GM23248 (cell line): ENCODE measurements around the gene TAF1B. TPM values are rescaled to one million over a fixed set of nuclear protein-coding genes. Genes with fewer than 3 reads are reported as not detected.
A peak's percentile ranks its signal among the peaks of the same experiment; 100 is the strongest.

Experiments used
- DNase-seq: peaks from one replicate; pipeline ENCODE4 v3.0.0-alpha.2; 2015
- H2AFZ ChIP-seq: fragments of 200-600 bp; sonication (generic); 2 replicates; pipeline ENCODE4 v1.6.1; 2016; ENCODE audit warnings: antibody characterized with exemption
- H3F3A ChIP-seq: fragments of 200-600 bp; sonication (generic); 2 replicates; pipeline ENCODE4 v1.6.1; 2016; ENCODE audit warnings: mild to moderate bottlenecking, antibody characterized with exemption, mixed run types; ENCODE audit not compliant: insufficient read depth
- H3K27ac ChIP-seq: fragments of 200-600 bp; sonication (generic); 2 replicates; pipeline ENCODE4 v1.5.1; 2016; ENCODE audit warnings: mild to moderate bottlenecking
- H3K27me3 ChIP-seq: fragments of 200-600 bp; sonication (generic); replicated peaks from 2 replicates; pipeline ENCODE4 v1.6.1; 2016; ENCODE audit warnings: mild to moderate bottlenecking; ENCODE audit not compliant: insufficient read depth
- H3K36me3 ChIP-seq: fragments of 200-600 bp; sonication (generic); 2 replicates; pipeline ENCODE4 v1.6.1; 2016; ENCODE audit warnings: low read depth, mild to moderate bottlenecking
- H3K4me1 ChIP-seq: fragments of 200-600 bp; sonication (generic); 2 replicates; pipeline ENCODE4 v1.6.1; 2016; ENCODE audit warnings: mild to moderate bottlenecking; ENCODE audit not compliant: insufficient read depth
- H3K4me2 ChIP-seq: fragments of 200-600 bp; sonication (generic); one replicate; pipeline ENCODE4 v1.6.1; 2016; ENCODE audit warnings: mild to moderate bottlenecking; ENCODE audit not compliant: unreplicated experiment
- H3K4me3 ChIP-seq: fragments of 200-600 bp; sonication (generic); 2 replicates; pipeline ENCODE4 v1.5.1; 2016; ENCODE audit warnings: mild to moderate bottlenecking
- H3K79me2 ChIP-seq: fragments of 200-600 bp; sonication (generic); 2 replicates; pipeline ENCODE4 v1.6.1; 2016; ENCODE audit warnings: mild to moderate bottlenecking; ENCODE audit not compliant: insufficient read depth
- H3K9ac ChIP-seq: fragments of 200-600 bp; sonication (generic); 2 replicates; pipeline ENCODE4 v1.6.1; 2016; ENCODE audit warnings: mild to moderate bottlenecking
- H3K9me2 ChIP-seq: fragments of 200-600 bp; sonication (generic); 2 replicates; pipeline ENCODE4 v1.6.1; 2016; ENCODE audit warnings: mixed run types, mild to moderate bottlenecking, moderate library complexity; ENCODE audit not compliant: insufficient read depth
- H3K9me3 ChIP-seq: fragments of 200-600 bp; sonication (generic); one replicate; pipeline ENCODE4 v1.6.1; 2017; ENCODE audit warnings: low read depth
- H4K20me1 ChIP-seq: fragments of 200-600 bp; sonication (generic); 2 replicates; pipeline ENCODE4 v1.6.0; 2016; ENCODE audit not compliant: insufficient read depth
- EZH2 ChIP-seq: fragments of 200-600 bp; sonication (generic); IDR thresholded peaks from 2 replicates; pipeline ENCODE4 v1.6.1; 2018; ENCODE audit warnings: antibody characterized with exemption, mild to moderate bottlenecking; ENCODE audit not compliant: insufficient read depth, poor library complexity, severe bottlenecking
- EZH2phosphoT487 ChIP-seq: fragments of 200-600 bp; sonication (generic); IDR thresholded peaks from 2 replicates; pipeline ENCODE4 v1.6.1; 2018; ENCODE audit warnings: antibody characterized with exemption, moderate library complexity, mild to moderate bottlenecking, low read depth; ENCODE audit not compliant: insufficient read depth
- WGBS, 2 experiments: methylation state at CpG; one replicate each; pipeline ENCODE4 v1.1.6; 2015 to 2017; ENCODE audit warnings: low lambda C conversion rate in 2 of 2, low coverage in 1 of 2; ENCODE audit errors: missing lambda C conversion rate in 2 of 2; 5-methylcytosine and 5-hydroxymethylcytosine counted together
- in situ Hi-C: fragments of 300-500 bp; cut with MboI; formaldehyde crosslinking; loops from 2 replicates; pipeline ENCODE4 v1.15.0; 2020
- polyA plus RNA-seq: library from polyadenylated mRNA; unstranded; fragments of >200 nt; fragmentation: Nextera tagmentation; extraction: Ambion mirVana; gene quantifications from 2 replicates; pipeline ENCODE4 v1.2.1, GENCODE V29; 2016
- total RNA-seq: library from RNA; depleted of rRNA; stranded (reverse); fragments of >200 nt; shearing (Covaris generic); gene quantifications from 2 replicates; pipeline ENCODE4 v1.2.3, GENCODE V29; 2014

Gene TAF1B
- total and polyA plus RNA-seq, 2 experiments from 2014 or later: 16.6 to 27.0 TPM

GRCh38 chr2:9844576-9844975, 1.3 kb downstream of the TAF1B start:
- 7 to 8% methylated on average over 5 of the region's 5 CpGs for whole genome bisulfite sequencing, 2 experiments
- Histone ChIP-seq H3K9ac (peak overlapping the region; percentile 84), H3F3A (peaks cover 31% of the 10 kb centered on the region), H3K4me2 (peak overlapping the region; percentile 93), H3K9me3 (no peaks in the 10 kb centered on the region), H3K4me1 (peaks cover 21% of the 10 kb centered on the region), H3K36me3 (peaks cover 3% of the 10 kb centered on the region), H3K4me3 (peak overlapping the region; percentile 81), H3K27me3 (no peaks in the 10 kb centered on the region), H3K27ac (peak overlapping the region; percentile 75), H3K79me2 (peaks cover 37% of the 10 kb centered on the region), H3K9me2 (no peaks in the 10 kb centered on the region), H2AFZ (peak overlapping the region; percentile 92), H4K20me1 (no peaks in the 10 kb centered on the region)
- in situ Hi-C loops: no loop called here
- peak; percentile 53 for DNase-seq
- TF ChIP-seq EZH2phosphoT487: no peak
- TF ChIP-seq EZH2: no peak

- Histone ChIP-seq H3K9ac (no peak overlapping the region), H3K36me3 (peaks cover 21% of the 10 kb centered on the region), H3F3A (peaks cover 31% of the 10 kb centered on the region), H3K4me2 (no peak overlapping the region), H3K27me3 (no peaks in the 10 kb centered on the region), H4K20me1 (no peaks in the 10 kb centered on the region), H3K9me2 (no peaks in the 10 kb centered on the region), H3K27ac (no peak overlapping the region), H3K79me2 (peaks cover 37% of the 10 kb centered on the region), H3K4me1 (peaks cover 21% of the 10 kb centered on the region), H3K4me3 (no peak overlapping the region), H3K9me3 (no peaks in the 10 kb centered on the region), H2AFZ (no peak overlapping the region)
- peak; percentile 43 for DNase-seq
- TF ChIP-seq EZH2 (no peak), EZH2phosphoT487 (no peak)
- in situ Hi-C loops: no loop called here
Measured at GRCh38 chr2:9846554-9846953, 3.3 kb downstream of the TAF1B start.

GRCh38 chr2:9847140-9847539, 3.9 kb downstream of the TAF1B start:
- WGBS, 2 experiments: 70% methylated on average over 4 of the region's 4 CpGs
- Histone ChIP-seq H2AFZ (no peak overlapping the region), H3K4me3 (no peak overlapping the region), H3K9ac (no peak overlapping the region), H3K79me2 (peaks cover 37% of the 10 kb centered on the region), H3K4me1 (peaks cover 21% of the 10 kb centered on the region), H3K4me2 (no peak overlapping the region), H4K20me1 (no peaks in the 10 kb centered on the region), H3K36me3 (peaks cover 26% of the 10 kb centered on the region), H3F3A (peaks cover 31% of the 10 kb centered on the region), H3K27ac (no peak overlapping the region), H3K9me3 (no peaks in the 10 kb centered on the region), H3K9me2 (no peaks in the 10 kb centered on the region), H3K27me3 (no peaks in the 10 kb centered on the region)
- TF ChIP-seq EZH2 (no peak), EZH2phosphoT487 (no peak)
- in situ Hi-C loops: no loop called here
- DNase-seq: peak; percentile 13

- Histone ChIP-seq H3K4me2 (no peak overlapping the region), H3K27ac (no peak overlapping the region), H3K27me3 (no peaks in the 10 kb centered on the region), H3K4me1 (no peaks in the 10 kb centered on the region), H4K20me1 (no peaks in the 10 kb centered on the region), H3K36me3 (peaks cover 67% of the 10 kb centered on the region), H3K9me3 (no peaks in the 10 kb centered on the region), H3F3A (no peaks in the 10 kb centered on the region), H3K9me2 (no peaks in the 10 kb centered on the region), H2AFZ (no peak overlapping the region), H3K9ac (no peak overlapping the region), H3K79me2 (peaks cover 11% of the 10 kb centered on the region), H3K4me3 (no peak overlapping the region)
- WGBS, 2 experiments: 75 to 81% methylated on average over 2 of the region's 2 CpGs
- no peak for DNase-seq
- in situ Hi-C loops: no loop called here
- TF ChIP-seq EZH2phosphoT487 (no peak), EZH2 (no peak)
Measured at GRCh38 chr2:9852881-9853280, 9.6 kb downstream of the TAF1B start.
